ENCODE data around the gene GNAI3. TPM values are rescaled to one million over a fixed set of nuclear protein-coding genes. Genes with fewer than 3 reads are reported as not detected.

GNAI3 gene
- total and polyA plus RNA-seq, 2 of the 8 experiments (the other 6 are each of a cell fraction or from before 2014, with no cell fraction given): 4.0 to 9.8 TPM

DNA sequence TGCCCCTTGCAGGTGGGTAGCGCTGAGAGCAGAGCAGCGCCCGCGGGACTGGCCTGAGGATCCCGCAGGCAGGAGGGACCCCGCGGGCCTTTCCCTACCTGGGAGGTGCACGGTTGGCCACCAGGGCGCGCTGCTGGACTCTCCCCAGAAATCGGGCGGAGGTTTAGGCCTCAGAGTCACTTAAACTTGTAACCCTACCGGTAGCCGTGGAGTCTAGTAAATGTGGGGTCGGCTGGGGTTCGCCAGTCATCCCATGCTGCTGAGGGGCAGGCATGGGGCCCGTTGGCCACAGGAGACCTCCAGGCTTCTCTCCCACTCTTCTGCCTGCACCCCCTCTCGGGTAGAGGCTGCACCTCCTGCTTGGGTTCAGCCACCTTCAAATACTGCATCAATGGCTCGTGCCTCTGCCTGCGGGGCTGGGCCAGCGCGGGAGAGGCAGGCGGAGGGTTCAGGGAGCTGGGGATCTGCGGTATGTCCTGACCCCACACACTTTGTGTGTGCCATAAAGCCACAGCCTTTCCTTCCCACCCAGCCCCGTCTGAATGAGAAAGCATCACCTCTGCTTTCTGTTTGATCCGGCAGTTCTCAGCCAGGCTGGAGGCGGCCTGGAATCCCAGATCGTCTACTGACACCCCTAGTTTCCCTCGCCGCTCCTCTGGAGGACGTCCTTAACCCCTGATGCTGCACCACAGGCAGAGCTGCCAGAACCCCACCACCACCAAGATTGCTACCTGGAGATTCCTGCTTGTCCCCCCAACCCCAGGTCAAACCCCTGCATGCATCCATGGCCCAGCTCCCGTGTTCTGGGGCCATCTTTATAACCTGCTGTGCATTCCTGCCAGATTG is 95.2 kb downstream of the GNAI3 start (continued):
- TF ChIP-seq MAFK (IDR thresholded peaks at IDR 0.05; ENCODE audit: low read depth, low read length) (no peak), JUND (IDR thresholded peaks at IDR 0.05; ENCODE audit: low read length) (0 out of 2 replicates have a peak, but pooled peaks have one; percentile 18), HDAC6 (IDR thresholded peaks at IDR 0.05; ENCODE audit: low read depth, low read length) (no peak), SP2 (IDR thresholded peaks at IDR 0.05; ENCODE audit: low read length) (no peak), POLR2AphosphoS5 (IDR thresholded peaks at IDR 0.05; ENCODE audit: low read depth, low read length) (no peak), BRCA1 (IDR thresholded peaks at IDR 0.05; ENCODE audit: low read depth, low read length) (no peak), CHD1 (IDR thresholded peaks at IDR 0.05; ENCODE audit: low read depth, low read length) (no peak)
- TF ChIP-seq, protein P1, sequence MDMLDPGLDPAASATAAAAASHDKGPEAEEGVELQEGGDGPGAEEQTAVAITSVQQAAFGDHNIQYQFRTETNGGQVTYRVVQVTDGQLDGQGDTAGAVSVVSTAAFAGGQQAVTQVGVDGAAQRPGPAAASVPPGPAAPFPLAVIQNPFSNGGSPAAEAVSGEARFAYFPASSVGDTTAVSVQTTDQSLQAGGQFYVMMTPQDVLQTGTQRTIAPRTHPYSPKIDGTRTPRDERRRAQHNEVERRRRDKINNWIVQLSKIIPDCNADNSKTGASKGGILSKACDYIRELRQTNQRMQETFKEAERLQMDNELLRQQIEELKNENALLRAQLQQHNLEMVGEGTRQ (IDR thresholded peaks at IDR 0.05; ENCODE audit: low read length): no peak

Data from H1 (cell line).